Measurements from ENCODE around the gene TRAK2. TPM values are rescaled to one million over a fixed set of nuclear protein-coding genes. Genes with fewer than 3 reads are reported as not detected.

TRAK2 gene
- total and polyA plus RNA-seq, 2 of the 13 experiments (the other 11 are each of a cell fraction or from before 2014, with no cell fraction given) = 7.7 to 21.0 TPM

- H3K27ac ChIP-seq (ENCODE audit: extremely low read length, insufficient read depth, low read length) = no peak overlapping the region
- H2AFZ ChIP-seq (ENCODE audit: low read length) = no peak overlapping the region
- no peaks in the 10 kb centered on the region for H4K20me1 ChIP-seq (ENCODE audit: insufficient read depth, low read length)
- H3K4me1 ChIP-seq (ENCODE audit: insufficient read depth, low read length) = peaks cover 8% of the 10 kb centered on the region; the same call in 1 of the 2 replicates
- H3K79me2 ChIP-seq (ENCODE audit: insufficient read depth, low read length) = peaks cover 2% of the 10 kb centered on the region
- H3K4me2 ChIP-seq (ENCODE audit: low read depth, low read length) = no peak overlapping the region
- BruUV-seq (replicated peaks) = no TSS peak
- H3K27me3 ChIP-seq (ENCODE audit: control insufficient read depth in 1 of 2, insufficient read depth in 2 of 2, low read length in 2 of 2) = no peaks in the 10 kb centered on the region
- 61% methylated on average over 2 of the region's 2 CpGs for WGBS (ENCODE audit: low lambda C conversion rate)
- in situ Hi-C loops (cut with HindIII; ENCODE audit: extremely low pct_ligation_motif_present, low pct_unique_long_range_greater_than_20kb) = no loop called here
- FAIRE-seq = no peak
- no peak for DNase-seq (ENCODE audit: low spot score)
- H3K9ac ChIP-seq (ENCODE audit: insufficient read depth, low read depth, low read length) = no peak overlapping the region
- no peak for ATAC-seq
- H3K36me3 ChIP-seq (replicated peaks in 1 of 2; ENCODE audit: control insufficient read depth in 1 of 2, insufficient read depth in 2 of 2, low read length in 2 of 2) = peaks cover 3 to 7% of the 10 kb centered on the region in 2 experiments; a peak in 3 of 5 replicates
- ChIA-PET POLR2A (no interaction called here), CTCF (ENCODE audit: low intra/inter-chr PET ratio, low total read pairs) (no interaction called here)
- intact Hi-C loops (cut with micrococcal nuclease; ENCODE audit: unreplicated experiment) = no loop called here
- H3K4me3 ChIP-seq (replicated peaks in 1 of 3; ENCODE audit: insufficient read depth in 1 of 3, low read depth in 2 of 3, low read length in 3 of 3) = no peak overlapping the region
- no peaks in the 10 kb centered on the region for H3K9me3 ChIP-seq (ENCODE audit: low read length)
- TF ChIP-seq IKZF5 (CRISPR knock-in tag; IDR thresholded peaks at IDR 0.05) (no peak), SOX6 (IDR thresholded peaks at IDR 0.05) (no peak), SOX6 (CRISPR knock-in tag; IDR thresholded peaks at IDR 0.05) (no peak), ZNF230 (CRISPR knock-in tag; IDR thresholded peaks at IDR 0.05) (no peak), ZMYM4 (CRISPR knock-in tag; IDR thresholded peaks at IDR 0.05) (no peak)
- TF ChIP-seq, protein P1, sequence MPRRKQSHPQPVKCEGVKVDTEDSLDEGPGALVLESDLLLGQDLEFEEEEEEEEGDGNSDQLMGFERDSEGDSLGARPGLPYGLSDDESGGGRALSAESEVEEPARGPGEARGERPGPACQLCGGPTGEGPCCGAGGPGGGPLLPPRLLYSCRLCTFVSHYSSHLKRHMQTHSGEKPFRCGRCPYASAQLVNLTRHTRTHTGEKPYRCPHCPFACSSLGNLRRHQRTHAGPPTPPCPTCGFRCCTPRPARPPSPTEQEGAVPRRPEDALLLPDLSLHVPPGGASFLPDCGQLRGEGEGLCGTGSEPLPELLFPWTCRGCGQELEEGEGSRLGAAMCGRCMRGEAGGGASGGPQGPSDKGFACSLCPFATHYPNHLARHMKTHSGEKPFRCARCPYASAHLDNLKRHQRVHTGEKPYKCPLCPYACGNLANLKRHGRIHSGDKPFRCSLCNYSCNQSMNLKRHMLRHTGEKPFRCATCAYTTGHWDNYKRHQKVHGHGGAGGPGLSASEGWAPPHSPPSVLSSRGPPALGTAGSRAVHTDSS (CRISPR knock-in tag; conservative IDR thresholded peaks at IDR 0.05) = no peak
- TF ChIP-seq, protein P2, sequence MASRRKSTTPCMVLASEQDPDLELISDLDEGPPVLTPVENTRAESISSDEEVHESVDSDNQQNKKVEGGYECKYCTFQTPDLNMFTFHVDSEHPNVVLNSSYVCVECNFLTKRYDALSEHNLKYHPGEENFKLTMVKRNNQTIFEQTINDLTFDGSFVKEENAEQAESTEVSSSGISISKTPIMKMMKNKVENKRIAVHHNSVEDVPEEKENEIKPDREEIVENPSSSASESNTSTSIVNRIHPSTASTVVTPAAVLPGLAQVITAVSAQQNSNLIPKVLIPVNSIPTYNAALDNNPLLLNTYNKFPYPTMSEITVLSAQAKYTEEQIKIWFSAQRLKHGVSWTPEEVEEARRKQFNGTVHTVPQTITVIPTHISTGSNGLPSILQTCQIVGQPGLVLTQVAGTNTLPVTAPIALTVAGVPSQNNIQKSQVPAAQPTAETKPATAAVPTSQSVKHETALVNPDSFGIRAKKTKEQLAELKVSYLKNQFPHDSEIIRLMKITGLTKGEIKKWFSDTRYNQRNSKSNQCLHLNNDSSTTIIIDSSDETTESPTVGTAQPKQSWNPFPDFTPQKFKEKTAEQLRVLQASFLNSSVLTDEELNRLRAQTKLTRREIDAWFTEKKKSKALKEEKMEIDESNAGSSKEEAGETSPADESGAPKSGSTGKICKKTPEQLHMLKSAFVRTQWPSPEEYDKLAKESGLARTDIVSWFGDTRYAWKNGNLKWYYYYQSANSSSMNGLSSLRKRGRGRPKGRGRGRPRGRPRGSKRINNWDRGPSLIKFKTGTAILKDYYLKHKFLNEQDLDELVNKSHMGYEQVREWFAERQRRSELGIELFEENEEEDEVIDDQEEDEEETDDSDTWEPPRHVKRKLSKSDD (CRISPR knock-in tag; IDR thresholded peaks at IDR 0.05; ENCODE audit: low read depth) = no peak
Measured at GRCh38 chr2:201415149-201415548, 36.1 kb downstream of the TRAK2 start.

Measured in HepG2 (cell line).